GM18870 (cell line): Measurements from ENCODE around the gene DGLUCY.

ENCODE experiments used
- ATAC-seq: cut with Tn5 transposase; IDR thresholded peaks from one replicate; pipeline ENCODE4 v1.9.1; 2021; ENCODE audit warnings: moderate library complexity; ENCODE audit not compliant: unreplicated experiment

The DGLUCY gene

GRCh38 chr14:91273885-91274273 is 160.0 kb downstream of the DGLUCY start:
- ATAC-seq: no peak

- ATAC-seq: no peak
Observed at GRCh38 chr14:91274796-91275195, 160.9 kb downstream of the DGLUCY start.
